ENCODE measurements around the gene LEFTY2. TPM values are rescaled to one million over a fixed set of nuclear protein-coding genes. Genes with fewer than 3 reads are reported as not detected.

The LEFTY2 gene
- total and polyA plus RNA-seq, 2 donors (not counting 1 experiment from before 2014, with no cell fraction given): 0.21 TPM; not detected in 1

DNA sequence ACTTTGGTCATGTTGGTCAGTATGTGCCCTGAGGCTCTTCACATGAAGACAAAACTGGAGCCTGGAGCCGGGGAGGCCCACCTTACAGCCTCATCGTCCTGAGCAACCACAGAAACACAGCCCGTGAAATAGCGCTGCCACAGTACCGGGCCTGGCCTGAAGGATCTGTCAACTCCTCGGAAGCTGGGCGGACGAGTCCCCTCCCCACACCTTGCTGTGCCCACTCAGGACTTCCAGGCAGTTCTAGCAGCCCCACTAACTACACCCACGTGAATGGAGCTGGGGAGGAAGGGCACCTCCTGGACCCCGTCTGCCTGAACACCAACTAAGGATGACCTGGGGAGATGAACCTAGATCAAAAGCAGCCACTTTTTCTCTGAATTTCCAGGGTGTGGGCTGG lies 33.4 kb upstream of the LEFTY2 start:
- intact Hi-C loops (cut with micrococcal nuclease): no loop called here
- ATAC-seq (ENCODE audit: low read depth): no peak

DNA sequence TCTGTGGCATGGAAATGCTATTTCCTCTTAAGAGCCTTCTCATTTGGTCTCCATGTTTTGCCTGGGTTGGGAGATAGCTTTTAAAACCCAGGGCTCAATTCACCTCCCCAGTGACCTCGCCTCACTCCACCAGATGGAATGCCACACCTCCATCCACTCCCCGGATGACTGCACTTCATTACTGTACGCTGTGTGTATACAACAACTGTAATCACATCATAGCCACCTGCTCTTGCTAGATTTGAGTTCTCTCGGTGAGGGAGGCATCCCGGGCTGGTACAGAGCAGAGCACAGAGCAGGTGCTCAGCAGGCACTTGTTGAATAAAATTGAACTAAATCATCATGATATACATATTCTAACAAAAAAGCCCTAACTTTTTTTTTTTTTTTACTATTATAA lies 32.1 kb upstream of the LEFTY2 start:
- Histone ChIP-seq H3K36me3 (replicated peaks in 1 of 2; ENCODE audit: control extremely low read depth in 1 of 2, control insufficient read depth in 1 of 2, extremely low read depth in 1 of 2, insufficient read depth in 2 of 2, low read length in 1 of 2) (peaks cover 0 to 2% of the 10 kb centered on the region in 2 experiments), H3K4me2 (replicated peaks; ENCODE audit: low read depth, low read length, poor library complexity, severe bottlenecking) (no peak overlapping the region), H3K27me3 (replicated peaks in 1 of 4; ENCODE audit: control extremely low read depth in 1 of 4, control insufficient read depth in 3 of 4, insufficient read depth in 4 of 4, low read length in 3 of 4) (no peaks in the 10 kb centered on the region), H3K27ac (ENCODE audit: low read length in 2 of 2) (no peak overlapping the region), H3K9ac (ENCODE audit: low read length) (no peak overlapping the region), H3K9me3 (ENCODE audit: control extremely low read depth in 1 of 3, control insufficient read depth in 2 of 3, insufficient read depth in 1 of 3, low read length in 2 of 3) (no peaks in the 10 kb centered on the region), H2AFZ (ENCODE audit: insufficient read depth, low read depth, low read length, poor library complexity, severe bottlenecking) (no peak overlapping the region), H3K4me3 (ENCODE audit: control extremely low read depth in 1 of 5, extremely low read depth in 1 of 5, insufficient read depth in 1 of 5, low read depth in 2 of 5, low read length in 4 of 5) (no peak overlapping the region), H3K79me2 (ENCODE audit: control insufficient read depth, insufficient read depth, low read length) (no peaks in the 10 kb centered on the region), H3K4me1 (ENCODE audit: control insufficient read depth in 2 of 2, insufficient read depth in 2 of 2, low read length in 2 of 2) (peaks cover 10 to 17% of the 10 kb centered on the region in 2 donors), H4K20me1 (ENCODE audit: control insufficient read depth, insufficient read depth, low read length, poor library complexity, severe bottlenecking) (no peaks in the 10 kb centered on the region)
- POLR2A ChIA-PET: interaction anchor here (0.7 kb wide), 1 partner anchor 506 kb away, joined by 3 read pairs; no protein-coding TSS in a partner anchor
- Mint-ChIP-seq H3K4me3 (no peak overlapping the region), H3K9me3 (ENCODE audit: insufficient read depth) (no peaks in the 10 kb centered on the region), H3K27ac (no peak overlapping the region), H3K27me3 (no peaks in the 10 kb centered on the region), H3K4me1 (peaks cover 14% of the 10 kb centered on the region)
- DNase-seq (no peak), ATAC-seq (ENCODE audit: low read depth) (no peak)
- intact Hi-C loops (cut with micrococcal nuclease): no loop called here
- CTCF ChIA-PET: interaction anchor here (1.6 to 6.4 kb wide), 4 partner anchors 10 to 654 kb away, joined by 3 to 86 read pairs (median 20); partner anchors contain the start of gene SRP9
- 86% methylated on average over 4 of the region's 5 CpGs for WGBS (ENCODE audit: insufficient coverage)
- no peak for TF ChIP-seq CTCF (IDR thresholded peaks at IDR 0.05)

More for the DNA sequence above, 33.4 kb upstream of the LEFTY2 start:
- Mint-ChIP-seq H3K4me1 (peaks cover 22% of the 10 kb centered on the region), H3K27me3 (no peaks in the 10 kb centered on the region), H3K4me3 (no peak overlapping the region), H3K27ac (no peak overlapping the region), H3K9me3 (ENCODE audit: insufficient read depth) (no peaks in the 10 kb centered on the region)
- ChIA-PET POLR2A (no interaction called here), CTCF (interaction anchor here (0.6 to 6.4 kb wide), 13 partner anchors 12 to 655 kb away, joined by 3 to 86 read pairs (median 6); partner anchors contain the start of gene SRP9)
- H3K4me3 ChIP-seq (ENCODE audit: control extremely low read depth in 1 of 5, extremely low read depth in 1 of 5, insufficient read depth in 1 of 5, low read depth in 2 of 5, low read length in 4 of 5): no peak overlapping the region
- H4K20me1 ChIP-seq (ENCODE audit: control insufficient read depth, insufficient read depth, low read length, poor library complexity, severe bottlenecking): no peaks in the 10 kb centered on the region
- DNase-seq: no peak
- no peaks in the 10 kb centered on the region for H3K79me2 ChIP-seq (ENCODE audit: control insufficient read depth, insufficient read depth, low read length)
- WGBS (ENCODE audit: insufficient coverage): 93% methylated on average over 6 of the region's 10 CpGs
- peaks cover 0 to 2% of the 10 kb centered on the region in 2 experiments for H3K36me3 ChIP-seq (replicated peaks in 1 of 2; ENCODE audit: control extremely low read depth in 1 of 2, control insufficient read depth in 1 of 2, extremely low read depth in 1 of 2, insufficient read depth in 2 of 2, low read length in 1 of 2)
- H3K4me1 ChIP-seq (ENCODE audit: control insufficient read depth in 2 of 2, insufficient read depth in 2 of 2, low read length in 2 of 2): peaks cover 16 to 23% of the 10 kb centered on the region in 2 donors
- no peaks in the 10 kb centered on the region for H3K27me3 ChIP-seq (replicated peaks in 1 of 4; ENCODE audit: control extremely low read depth in 1 of 4, control insufficient read depth in 3 of 4, insufficient read depth in 4 of 4, low read length in 3 of 4)
- no peak overlapping the region for H3K9ac ChIP-seq (ENCODE audit: low read length)
- TF ChIP-seq EZH2 (IDR thresholded peaks at IDR 0.05; ENCODE audit: borderline replicate concordance, insufficient read depth, low read depth, low read length, poor library complexity, severe bottlenecking) (no peak), CTCF (IDR thresholded peaks at IDR 0.05) (no peak)
- no peaks in the 10 kb centered on the region for H3K9me3 ChIP-seq (ENCODE audit: control extremely low read depth in 1 of 3, control insufficient read depth in 2 of 3, insufficient read depth in 1 of 3, low read length in 2 of 3)
- no peak overlapping the region for H3K27ac ChIP-seq (ENCODE audit: low read length in 2 of 2)
- no peak overlapping the region for H3K4me2 ChIP-seq (replicated peaks; ENCODE audit: low read depth, low read length, poor library complexity, severe bottlenecking)
- H2AFZ ChIP-seq (ENCODE audit: insufficient read depth, low read depth, low read length, poor library complexity, severe bottlenecking): no peak overlapping the region
